Gastroesophageal sphincter (tissue), 4 donors: ENCODE data around the gene ELOVL4. TPM values are rescaled to one million over a fixed set of nuclear protein-coding genes. Genes with fewer than 3 reads are reported as not detected.

Experiments
- ATAC-seq: fragments of 150-250 bp; one replicate; pipeline ENCODE4 v1.9.1; 2016; ENCODE audit warnings: mild to moderate bottlenecking, moderate library complexity
- H3K27ac ChIP-seq, 4 donors: fragments of 200-600 bp; sonication (generic) in 3 of 4; 1 replicate in 3 of 4; 2 replicates in 1 of 4; pipeline ENCODE4 v1.5.1; 2016 to 2019
- H3K27me3 ChIP-seq: fragments of 200-600 bp; sonication (generic); one replicate; pipeline ENCODE4 v1.5.1; 2019
- H3K36me3 ChIP-seq, 2 donors: fragments of 200-600 bp; sonication (generic); one replicate each; pipeline ENCODE4 v1.5.1; 2019; ENCODE audit warnings: control low read depth in 1 of 2
- H3K4me1 ChIP-seq, 3 donors: fragments of 200-600 bp; sonication (generic); 1 replicate in 2 of 3; 2 replicates in 1 of 3; pipeline ENCODE4 v1.5.1; 2016 to 2019; ENCODE audit warnings: control low read depth in 2 of 3
- H3K4me3 ChIP-seq, 2 donors: fragments of 200-600 bp; sonication (generic); one replicate each; pipeline ENCODE4 v1.5.1; 2019; ENCODE audit warnings: mild to moderate bottlenecking in 1 of 2, moderate library complexity in 1 of 2
- H3K9me3 ChIP-seq, 3 donors: fragments of 200-600 bp; sonication (generic); one replicate each; pipeline ENCODE4 v1.5.1; 2017 to 2019; ENCODE audit warnings: control low read depth in 2 of 3
- CTCF ChIP-seq, 4 experiments: fragments of 200-600 bp in 2 of 4; fragments of 450-650 bp in 2 of 4; sonication (generic) in 1 of 4; IDR thresholded peaks; one replicate each; pipeline ENCODE4 v1.5.1; 2017 to 2019; ENCODE audit warnings: antibody characterized with exemption in 4 of 4, mild to moderate bottlenecking in 2 of 4, moderate library complexity in 2 of 4
- EP300 ChIP-seq: sonication (generic); formaldehyde crosslinking; IDR thresholded peaks from one replicate; pipeline ENCODE4 v1.6.1; 2017; ENCODE audit warnings: antibody characterized with exemption, mild to moderate bottlenecking
- POLR2A ChIP-seq, 2 donors: fragments of 450-650 bp; IDR thresholded peaks; one replicate each; pipeline ENCODE4 v1.6.1; 2017; ENCODE audit warnings: antibody characterized with exemption in 2 of 2, mild to moderate bottlenecking in 2 of 2, moderate library complexity in 1 of 2
- POLR2AphosphoS5 ChIP-seq: sonication (generic); formaldehyde crosslinking; IDR thresholded peaks from one replicate; pipeline ENCODE4 v1.6.1; 2017; ENCODE audit warnings: antibody characterized with exemption
- WGBS, 2 donors: methylation state at CpG; one replicate each; pipeline ENCODE4 v1.1.5; 2018; ENCODE audit warnings: low coverage in 1 of 2; 5-methylcytosine and 5-hydroxymethylcytosine counted together
- total RNA-seq, 4 donors: library from RNA; depleted of rRNA; stranded (reverse); fragments of >200 nt; gene quantifications; one replicate each; pipeline ENCODE4 v1.1.0, GENCODE V29; 2016

Gene ELOVL4
- total RNA-seq, 4 donors from 2014 or later, result 2.3 to 3.7 (median 2.8) TPM

DNA sequence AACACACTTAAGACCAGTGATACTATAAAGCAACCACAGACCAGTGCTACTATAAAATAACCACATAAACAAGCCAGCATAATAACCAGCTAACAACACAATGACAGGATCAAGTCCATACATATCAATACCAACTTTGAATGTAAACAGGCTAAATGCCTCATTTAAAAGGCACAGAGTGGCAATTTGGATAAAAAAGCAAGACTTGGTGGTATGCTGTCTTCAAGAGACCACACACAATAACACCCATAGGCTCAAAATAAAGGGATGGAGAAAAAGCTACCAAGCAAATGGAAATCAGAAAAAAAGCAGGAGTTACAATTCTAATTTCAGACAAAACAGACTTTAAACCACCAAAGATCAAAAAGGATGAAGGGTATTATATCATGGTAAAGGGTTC, 19.8 kb upstream of the ELOVL4 start:
- H3K4me3 ChIP-seq, result no peak overlapping the region
- peaks cover 0 to 30% (median 0%) of the 10 kb centered on the region in 3 donors for H3K9me3 ChIP-seq
- no peak for ATAC-seq
- no peaks in the 10 kb centered on the region for H3K4me1 ChIP-seq
- H3K27me3 ChIP-seq, result no peaks in the 10 kb centered on the region
- H3K36me3 ChIP-seq, result no peaks in the 10 kb centered on the region
- TF ChIP-seq EP300 (no peak), POLR2A (IDR thresholded peaks at IDR 0.05) (no peak), CTCF (IDR thresholded peaks at IDR 0.05) (no peak), POLR2AphosphoS5 (no peak)
- H3K27ac ChIP-seq, result no peak overlapping the region

DNA sequence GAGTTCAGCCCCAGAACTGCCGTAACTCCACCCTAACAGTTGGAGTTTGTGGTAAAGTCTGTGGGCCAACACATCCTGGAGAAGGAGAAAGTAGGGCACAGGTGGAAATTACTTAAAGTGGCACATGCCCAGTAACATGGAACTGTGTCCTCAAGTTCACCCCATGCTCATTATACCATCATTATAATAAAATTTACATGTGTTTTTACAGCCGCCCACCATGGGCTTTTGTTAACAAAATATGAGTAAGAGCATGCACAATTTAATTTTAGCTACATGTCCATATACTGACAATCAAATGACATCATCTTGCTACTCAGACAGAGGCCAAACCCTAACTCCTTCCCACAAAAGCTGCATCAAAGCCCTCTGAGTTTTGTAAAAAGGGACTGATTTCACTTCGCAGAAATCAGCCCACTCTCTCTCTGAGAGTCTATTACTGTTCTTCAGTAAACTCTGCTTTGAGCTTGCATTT, 17.3 kb upstream of the ELOVL4 start:
- no peak for TF ChIP-seq EP300
- TF ChIP-seq POLR2A (IDR thresholded peaks at IDR 0.05), result no peak
- TF ChIP-seq POLR2AphosphoS5, result no peak
- TF ChIP-seq CTCF (IDR thresholded peaks at IDR 0.05), result no peak
- no peak for ATAC-seq

DNA sequence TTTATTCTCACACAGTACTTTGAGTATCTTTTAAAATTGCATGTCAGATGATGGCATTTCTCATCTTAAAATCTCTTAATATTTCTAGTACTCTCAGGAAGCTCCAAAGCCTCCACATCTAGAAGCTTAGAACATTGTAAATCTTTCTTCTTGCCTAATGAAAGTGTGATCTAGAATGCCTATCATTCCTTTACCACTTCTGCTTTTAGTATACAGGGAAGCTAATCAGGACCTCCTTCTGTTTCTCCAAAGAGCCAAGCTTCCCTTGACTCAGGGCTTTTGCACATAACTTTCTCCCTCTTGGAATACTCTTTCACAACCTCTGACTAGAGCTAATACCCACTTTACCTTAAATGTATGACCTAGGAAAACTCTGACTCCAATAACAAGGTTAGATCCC, 7.5 kb upstream of the ELOVL4 start:
- Histone ChIP-seq H3K27ac (no peak overlapping the region), H3K9me3 (no peaks in the 10 kb centered on the region), H3K4me3 (no peak overlapping the region), H3K36me3 (no peaks in the 10 kb centered on the region), H3K27me3 (peaks cover 9% of the 10 kb centered on the region), H3K4me1 (no peaks in the 10 kb centered on the region)
- ATAC-seq, result no peak
- TF ChIP-seq POLR2A (IDR thresholded peaks at IDR 0.05) (no peak), POLR2AphosphoS5 (no peak), CTCF (IDR thresholded peaks at IDR 0.05) (no peak), EP300 (no peak)

More for the DNA sequence above, 17.3 kb upstream of the ELOVL4 start:
- Histone ChIP-seq H3K4me1 (no peaks in the 10 kb centered on the region), H3K36me3 (no peaks in the 10 kb centered on the region), H3K27ac (no peak overlapping the region), H3K9me3 (peaks cover 0 to 14% (median 0%) of the 10 kb centered on the region in 3 donors), H3K27me3 (no peaks in the 10 kb centered on the region), H3K4me3 (no peak overlapping the region)
- 81 to 94% methylated on average over 2 to 3 of the region's 3 CpGs for WGBS, 2 donors

GRCh38 chr6:79949233-79949632, 1.9 kb upstream of the ELOVL4 start:
- Histone ChIP-seq H3K36me3 (no peaks in the 10 kb centered on the region), H3K4me1 (peaks cover 5 to 30% (median 8%) of the 10 kb centered on the region in 3 donors), H3K4me3 (no peak overlapping the region), H3K27ac (no peak overlapping the region), H3K9me3 (no peaks in the 10 kb centered on the region), H3K27me3 (peaks cover 9% of the 10 kb centered on the region)
- peak in 3 of 4 experiments; percentile 14 to 49 (median 39) for TF ChIP-seq CTCF (IDR thresholded peaks at IDR 0.05)
- TF ChIP-seq POLR2AphosphoS5, result no peak
- WGBS, 2 donors, result 20 to 91% methylated on average over 1 to 6 of the region's 6 CpGs
- no peak for ATAC-seq

GRCh38 chr6:79946272-79947190, 822 bp downstream of the ELOVL4 start:
- no peaks in the 10 kb centered on the region for H3K9me3 ChIP-seq
- no peaks in the 10 kb centered on the region for H3K36me3 ChIP-seq
- ATAC-seq, result peak; percentile 44
- TF ChIP-seq CTCF (IDR thresholded peaks at IDR 0.05), result no peak
- TF ChIP-seq EP300, result no peak
- TF ChIP-seq POLR2AphosphoS5, result no peak
- no peak for TF ChIP-seq POLR2A (IDR thresholded peaks at IDR 0.05)
- peak overlapping the region; percentile 75 to 77 for H3K4me3 ChIP-seq
- H3K4me1 ChIP-seq, result peaks cover 5 to 30% (median 8%) of the 10 kb centered on the region in 3 donors
- WGBS, 2 donors, result 3 to 4% methylated on average over 8 to 11 of the region's 38 CpGs
- no peaks in the 10 kb centered on the region for H3K27me3 ChIP-seq
- peak overlapping the region in 2 of 4 donors; percentile 57 to 72 for H3K27ac ChIP-seq
